ENCODE data around the gene INKA2. TPM values are rescaled to one million over a fixed set of nuclear protein-coding genes. Genes with fewer than 3 reads are reported as not detected.

Gene INKA2
- total and polyA plus RNA-seq, 4 donors, result 0.26 to 0.67 (median 0.52) TPM

DNA sequence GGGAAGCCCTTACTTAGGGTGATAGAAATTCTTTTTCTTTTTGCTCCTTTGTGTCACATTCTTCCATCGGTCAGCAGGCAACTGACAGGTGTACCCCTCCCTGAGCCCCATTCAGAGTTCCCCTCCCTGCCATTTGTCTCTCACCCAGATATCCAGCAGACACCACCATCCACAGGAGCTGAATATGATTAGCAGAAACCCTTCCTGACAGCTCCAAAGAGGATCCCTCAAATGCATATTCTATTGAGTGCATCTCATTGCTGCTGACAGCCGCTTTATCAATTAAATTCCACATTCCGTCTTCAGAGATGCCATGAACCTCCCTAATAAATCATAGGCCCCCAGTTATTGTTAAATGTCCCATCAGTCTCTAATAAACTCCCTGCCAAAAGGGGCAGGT, 10.4 kb upstream of the INKA2 start:
- TF ChIP-seq GABPA (IDR thresholded peaks at IDR 0.05 in 1 of 2, conservative IDR thresholded peaks at IDR 0.05 in 1 of 2) (no peak), HNF4G (IDR thresholded peaks at IDR 0.05) (no peak), RAD21 (IDR thresholded peaks at IDR 0.05) (no peak), FOXA2 (IDR thresholded peaks at IDR 0.05) (no peak), TAF1 (conservative IDR thresholded peaks at IDR 0.05) (no peak), SP1 (IDR thresholded peaks at IDR 0.05) (no peak), RXRA (IDR thresholded peaks at IDR 0.05) (no peak), EGR1 (IDR thresholded peaks at IDR 0.05; ENCODE audit: low read depth in 2 of 2) (no peak), FOXA1 (IDR thresholded peaks at IDR 0.05) (no peak), NR2F2 (IDR thresholded peaks at IDR 0.05) (no peak), JUND (IDR thresholded peaks at IDR 0.05) (no peak), HNF4A (conservative IDR thresholded peaks at IDR 0.05) (no peak), YY1 (IDR thresholded peaks at IDR 0.05) (no peak)
- TF ChIP-seq, protein P1, sequence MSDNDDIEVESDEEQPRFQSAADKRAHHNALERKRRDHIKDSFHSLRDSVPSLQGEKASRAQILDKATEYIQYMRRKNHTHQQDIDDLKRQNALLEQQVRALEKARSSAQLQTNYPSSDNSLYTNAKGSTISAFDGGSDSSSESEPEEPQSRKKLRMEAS (IDR thresholded peaks at IDR 0.05), result no peak
- TF ChIP-seq, protein P2, sequence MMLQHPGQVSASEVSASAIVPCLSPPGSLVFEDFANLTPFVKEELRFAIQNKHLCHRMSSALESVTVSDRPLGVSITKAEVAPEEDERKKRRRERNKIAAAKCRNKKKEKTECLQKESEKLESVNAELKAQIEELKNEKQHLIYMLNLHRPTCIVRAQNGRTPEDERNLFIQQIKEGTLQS (IDR thresholded peaks at IDR 0.05), result no peak
- TF ChIP-seq, protein P3, sequence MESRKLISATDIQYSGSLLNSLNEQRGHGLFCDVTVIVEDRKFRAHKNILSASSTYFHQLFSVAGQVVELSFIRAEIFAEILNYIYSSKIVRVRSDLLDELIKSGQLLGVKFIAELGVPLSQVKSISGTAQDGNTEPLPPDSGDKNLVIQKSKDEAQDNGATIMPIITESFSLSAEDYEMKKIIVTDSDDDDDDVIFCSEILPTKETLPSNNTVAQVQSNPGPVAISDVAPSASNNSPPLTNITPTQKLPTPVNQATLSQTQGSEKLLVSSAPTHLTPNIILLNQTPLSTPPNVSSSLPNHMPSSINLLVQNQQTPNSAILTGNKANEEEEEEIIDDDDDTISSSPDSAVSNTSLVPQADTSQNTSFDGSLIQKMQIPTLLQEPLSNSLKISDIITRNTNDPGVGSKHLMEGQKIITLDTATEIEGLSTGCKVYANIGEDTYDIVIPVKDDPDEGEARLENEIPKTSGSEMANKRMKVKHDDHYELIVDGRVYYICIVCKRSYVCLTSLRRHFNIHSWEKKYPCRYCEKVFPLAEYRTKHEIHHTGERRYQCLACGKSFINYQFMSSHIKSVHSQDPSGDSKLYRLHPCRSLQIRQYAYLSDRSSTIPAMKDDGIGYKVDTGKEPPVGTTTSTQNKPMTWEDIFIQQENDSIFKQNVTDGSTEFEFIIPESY (IDR thresholded peaks at IDR 0.05), result no peak
- TF ChIP-seq, protein P4, sequence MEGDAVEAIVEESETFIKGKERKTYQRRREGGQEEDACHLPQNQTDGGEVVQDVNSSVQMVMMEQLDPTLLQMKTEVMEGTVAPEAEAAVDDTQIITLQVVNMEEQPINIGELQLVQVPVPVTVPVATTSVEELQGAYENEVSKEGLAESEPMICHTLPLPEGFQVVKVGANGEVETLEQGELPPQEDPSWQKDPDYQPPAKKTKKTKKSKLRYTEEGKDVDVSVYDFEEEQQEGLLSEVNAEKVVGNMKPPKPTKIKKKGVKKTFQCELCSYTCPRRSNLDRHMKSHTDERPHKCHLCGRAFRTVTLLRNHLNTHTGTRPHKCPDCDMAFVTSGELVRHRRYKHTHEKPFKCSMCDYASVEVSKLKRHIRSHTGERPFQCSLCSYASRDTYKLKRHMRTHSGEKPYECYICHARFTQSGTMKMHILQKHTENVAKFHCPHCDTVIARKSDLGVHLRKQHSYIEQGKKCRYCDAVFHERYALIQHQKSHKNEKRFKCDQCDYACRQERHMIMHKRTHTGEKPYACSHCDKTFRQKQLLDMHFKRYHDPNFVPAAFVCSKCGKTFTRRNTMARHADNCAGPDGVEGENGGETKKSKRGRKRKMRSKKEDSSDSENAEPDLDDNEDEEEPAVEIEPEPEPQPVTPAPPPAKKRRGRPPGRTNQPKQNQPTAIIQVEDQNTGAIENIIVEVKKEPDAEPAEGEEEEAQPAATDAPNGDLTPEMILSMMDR (IDR thresholded peaks at IDR 0.05; ENCODE audit: low read depth, low read length, missing input control), result no peak
- TF ChIP-seq, protein P5, sequence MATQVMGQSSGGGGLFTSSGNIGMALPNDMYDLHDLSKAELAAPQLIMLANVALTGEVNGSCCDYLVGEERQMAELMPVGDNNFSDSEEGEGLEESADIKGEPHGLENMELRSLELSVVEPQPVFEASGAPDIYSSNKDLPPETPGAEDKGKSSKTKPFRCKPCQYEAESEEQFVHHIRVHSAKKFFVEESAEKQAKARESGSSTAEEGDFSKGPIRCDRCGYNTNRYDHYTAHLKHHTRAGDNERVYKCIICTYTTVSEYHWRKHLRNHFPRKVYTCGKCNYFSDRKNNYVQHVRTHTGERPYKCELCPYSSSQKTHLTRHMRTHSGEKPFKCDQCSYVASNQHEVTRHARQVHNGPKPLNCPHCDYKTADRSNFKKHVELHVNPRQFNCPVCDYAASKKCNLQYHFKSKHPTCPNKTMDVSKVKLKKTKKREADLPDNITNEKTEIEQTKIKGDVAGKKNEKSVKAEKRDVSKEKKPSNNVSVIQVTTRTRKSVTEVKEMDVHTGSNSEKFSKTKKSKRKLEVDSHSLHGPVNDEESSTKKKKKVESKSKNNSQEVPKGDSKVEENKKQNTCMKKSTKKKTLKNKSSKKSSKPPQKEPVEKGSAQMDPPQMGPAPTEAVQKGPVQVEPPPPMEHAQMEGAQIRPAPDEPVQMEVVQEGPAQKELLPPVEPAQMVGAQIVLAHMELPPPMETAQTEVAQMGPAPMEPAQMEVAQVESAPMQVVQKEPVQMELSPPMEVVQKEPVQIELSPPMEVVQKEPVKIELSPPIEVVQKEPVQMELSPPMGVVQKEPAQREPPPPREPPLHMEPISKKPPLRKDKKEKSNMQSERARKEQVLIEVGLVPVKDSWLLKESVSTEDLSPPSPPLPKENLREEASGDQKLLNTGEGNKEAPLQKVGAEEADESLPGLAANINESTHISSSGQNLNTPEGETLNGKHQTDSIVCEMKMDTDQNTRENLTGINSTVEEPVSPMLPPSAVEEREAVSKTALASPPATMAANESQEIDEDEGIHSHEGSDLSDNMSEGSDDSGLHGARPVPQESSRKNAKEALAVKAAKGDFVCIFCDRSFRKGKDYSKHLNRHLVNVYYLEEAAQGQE (IDR thresholded peaks at IDR 0.05), result no peak
- 92% methylated on average over 3 of the region's 3 CpGs for WGBS
- Histone ChIP-seq H3K4me3 (ENCODE audit: low read depth in 1 of 3, low read length in 3 of 3) (no peak overlapping the region), H3K36me3 (ENCODE audit: control insufficient read depth in 4 of 4, insufficient read depth in 3 of 4, low read depth in 1 of 4, low read length in 3 of 4) (no peaks in the 10 kb centered on the region), H3K4me1 (ENCODE audit: control insufficient read depth in 4 of 4, insufficient read depth in 4 of 4, low read length in 3 of 4) (peaks cover 0 to 2% (median under 1%) of the 10 kb centered on the region in 4 donors), H3K9ac (ENCODE audit: low read depth in 1 of 2, low read length in 2 of 2) (no peak overlapping the region), H3K27me3 (ENCODE audit: control insufficient read depth in 4 of 4, insufficient read depth in 4 of 4, low read length in 3 of 4) (no peaks in the 10 kb centered on the region), H3K27ac (ENCODE audit: low read depth in 1 of 2, low read length in 2 of 2) (no peak overlapping the region), H3K9me3 (ENCODE audit: control insufficient read depth in 4 of 4, low read length in 3 of 4) (no peaks in the 10 kb centered on the region)
- no peak for DNase-seq (ENCODE audit: low spot score)
